Neural crest cell (in vitro differentiated cells): ENCODE data around the gene MYOM1. TPM values are rescaled to one million over a fixed set of nuclear protein-coding genes. Genes with fewer than 3 reads are reported as not detected.

ENCODE experiments used
- DNase-seq: peaks from one replicate; pipeline ENCODE4 v3.0.0; 2021; ENCODE audit warnings: low read depth, mixed read lengths, low spot score
- H3K27ac Mint-ChIP-seq: one replicate; pipeline ENCODE4 v1.8.0; 2021; ENCODE audit warnings: mild to moderate bottlenecking, mixed read lengths; ENCODE audit not compliant: unreplicated experiment
- H3K27me3 Mint-ChIP-seq: 2 replicates; pipeline ENCODE4 v1.8.0; 2021; ENCODE audit warnings: low read depth, mild to moderate bottlenecking, mixed read lengths
- H3K36me3 Mint-ChIP-seq: 2 replicates; pipeline ENCODE4 v1.8.0; 2021; ENCODE audit warnings: low read depth, mild to moderate bottlenecking, mixed read lengths
- H3K4me1 Mint-ChIP-seq: 2 replicates; pipeline ENCODE4 v1.8.0; 2021; ENCODE audit warnings: mixed read lengths
- H3K4me3 Mint-ChIP-seq: one replicate; pipeline ENCODE4 v1.8.0; 2021; ENCODE audit warnings: mild to moderate bottlenecking, mixed read lengths
- H3K9me3 Mint-ChIP-seq: 2 replicates; pipeline ENCODE4 v1.8.0; 2021; ENCODE audit warnings: mixed read lengths
- CTCF ChIP-seq: fragments of 200-600 bp; sonication (generic); conservative IDR thresholded peaks from 2 replicates; pipeline ENCODE4 v1.5.0; 2021; ENCODE audit warnings: antibody characterized with exemption, mild to moderate bottlenecking
- total RNA-seq: library from RNA; stranded (reverse); gene quantifications from 2 replicates; pipeline ENCODE4 v1.2.1, GENCODE V29; 2021

The MYOM1 gene
- total RNA-seq, 1 donor from 2014 or later, result 0.89 TPM

GRCh38 chr18:3100498-3101132, 119.2 kb downstream of the MYOM1 start:
- no peaks in the 10 kb centered on the region for H3K36me3 Mint-ChIP-seq
- no peak for TF ChIP-seq CTCF
- no peaks in the 10 kb centered on the region for H3K9me3 Mint-ChIP-seq
- no peak overlapping the region for H3K4me3 Mint-ChIP-seq
- H3K4me1 Mint-ChIP-seq, result peaks cover 4% of the 10 kb centered on the region
- H3K27me3 Mint-ChIP-seq, result no peaks in the 10 kb centered on the region
- no peak overlapping the region for H3K27ac Mint-ChIP-seq
- DNase-seq, result no peak

DNA sequence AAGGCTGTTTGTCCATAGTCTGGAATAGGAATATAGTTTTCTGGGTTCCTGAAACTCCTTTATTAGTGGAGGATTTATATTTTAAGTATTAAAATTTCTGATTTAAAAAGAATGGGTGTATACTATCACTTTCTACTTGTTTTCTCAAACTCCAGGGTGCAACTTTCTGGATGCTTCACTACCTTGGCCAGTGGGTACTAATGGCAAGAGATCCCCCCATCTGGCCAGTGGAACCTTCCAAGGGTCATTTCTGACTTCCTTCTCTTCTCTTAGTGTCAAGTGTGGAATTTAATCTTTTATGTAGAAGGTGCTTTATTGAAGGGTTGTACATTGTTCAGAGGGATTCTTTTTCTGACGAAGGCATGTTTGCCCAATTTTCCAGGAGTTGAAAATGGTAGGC, 120.4 kb downstream of the MYOM1 start:
- Mint-ChIP-seq H3K9me3 (no peaks in the 10 kb centered on the region), H3K27ac (no peak overlapping the region), H3K36me3 (no peaks in the 10 kb centered on the region), H3K27me3 (no peaks in the 10 kb centered on the region), H3K4me3 (no peak overlapping the region), H3K4me1 (peaks cover 4% of the 10 kb centered on the region)
- no peak for TF ChIP-seq CTCF
- DNase-seq, result no peak

DNA sequence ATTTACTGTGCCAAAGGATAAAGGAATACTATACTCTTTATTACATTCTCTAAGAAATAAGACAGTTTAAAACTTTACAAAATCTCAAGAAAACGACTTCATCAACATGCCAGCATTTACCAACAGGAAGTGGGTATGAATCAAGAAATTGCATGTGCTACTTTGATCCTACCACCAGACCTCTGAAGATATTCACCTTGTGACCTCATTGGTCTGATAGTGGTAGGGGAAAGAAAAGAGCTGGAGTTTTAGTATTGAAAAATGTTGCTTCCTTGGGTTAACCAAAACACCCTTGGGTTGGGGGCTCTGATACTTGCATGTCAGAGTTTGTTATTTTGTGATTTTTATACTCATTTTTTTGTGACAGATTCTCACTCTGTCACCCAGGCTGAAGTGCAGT, 122.7 kb downstream of the MYOM1 start:
- Mint-ChIP-seq H3K36me3 (no peaks in the 10 kb centered on the region), H3K27me3 (no peaks in the 10 kb centered on the region), H3K4me1 (peaks cover 4% of the 10 kb centered on the region), H3K27ac (no peak overlapping the region), H3K4me3 (no peak overlapping the region), H3K9me3 (no peaks in the 10 kb centered on the region)
- DNase-seq, result no peak
- no peak for TF ChIP-seq CTCF

DNA sequence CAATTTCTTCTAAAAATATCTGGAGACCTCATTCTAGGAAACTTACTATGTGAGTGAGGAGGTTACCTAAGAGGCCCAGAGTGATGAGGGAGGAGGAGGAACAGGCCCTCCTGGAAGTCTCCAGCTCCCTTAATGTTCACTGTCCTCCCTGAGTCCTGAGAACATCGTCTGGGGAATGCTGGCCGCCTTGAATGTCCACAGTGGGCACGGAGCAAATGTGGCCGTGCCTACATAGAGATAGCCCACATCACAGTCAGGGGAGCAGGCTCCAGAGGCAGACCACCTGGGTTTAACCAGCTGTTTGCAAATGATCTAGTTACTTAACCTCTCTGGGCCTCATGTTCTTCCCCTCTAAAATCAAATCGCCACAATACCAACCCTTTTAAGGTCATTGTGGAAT, 123.8 kb downstream of the MYOM1 start:
- no peak for DNase-seq
- no peak overlapping the region for H3K27ac Mint-ChIP-seq
- peaks cover 3% of the 10 kb centered on the region for H3K4me1 Mint-ChIP-seq

DNA sequence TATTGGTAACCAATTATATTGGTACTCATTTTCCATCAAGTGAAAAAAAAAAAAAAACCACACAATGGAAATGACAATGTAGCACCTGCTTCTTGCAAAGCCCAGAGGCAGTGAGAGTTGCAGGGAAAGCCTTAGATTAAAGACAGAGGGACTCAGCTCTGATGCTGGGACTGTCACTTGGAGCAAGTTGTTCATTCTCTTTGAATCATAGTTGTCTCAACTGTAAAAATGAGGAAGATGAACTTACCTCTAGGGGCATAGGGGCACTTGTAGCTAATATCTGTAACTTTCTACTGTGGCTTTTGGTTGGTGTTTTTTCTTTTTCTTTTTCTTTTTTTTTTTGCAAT, 125.5 kb downstream of the MYOM1 start:
- no peak for TF ChIP-seq CTCF
- no peaks in the 10 kb centered on the region for H3K4me1 Mint-ChIP-seq
- no peak overlapping the region for H3K4me3 Mint-ChIP-seq
- H3K27ac Mint-ChIP-seq, result no peak overlapping the region
- DNase-seq, result no peak
- H3K9me3 Mint-ChIP-seq, result no peaks in the 10 kb centered on the region
- H3K27me3 Mint-ChIP-seq, result no peaks in the 10 kb centered on the region
- H3K36me3 Mint-ChIP-seq, result no peaks in the 10 kb centered on the region

More for the DNA sequence above, 123.8 kb downstream of the MYOM1 start:
- H3K36me3 Mint-ChIP-seq, result no peaks in the 10 kb centered on the region
- H3K27me3 Mint-ChIP-seq, result no peaks in the 10 kb centered on the region
- H3K9me3 Mint-ChIP-seq, result no peaks in the 10 kb centered on the region
- no peak for TF ChIP-seq CTCF
- no peak overlapping the region for H3K4me3 Mint-ChIP-seq
